Measurements from ENCODE around the gene CNN2. TPM values are rescaled to one million over a fixed set of nuclear protein-coding genes. Genes with fewer than 3 reads are reported as not detected.
A peak's percentile ranks its signal among the peaks of the same experiment; 100 is the strongest.

Gene CNN2
- total RNA-seq, 1 experiment from 2014 or later, result 151 TPM

GRCh38 chr19:1054102-1055027, 28.0 kb downstream of the CNN2 start:
- CTCF ChIA-PET, result no interaction called here
- H3K27ac Mint-ChIP-seq (ENCODE audit: unreplicated experiment), result no peak overlapping the region
- peaks cover 8% of the 10 kb centered on the region for H3K4me1 Mint-ChIP-seq (ENCODE audit: low read depth, unreplicated experiment)
- H3K9me3 Mint-ChIP-seq (ENCODE audit: low read depth, unreplicated experiment), result no peaks in the 10 kb centered on the region
- DNase-seq, result no peak
- BruUV-seq (replicated peaks), result no TSS peak
- H3K36me3 Mint-ChIP-seq (ENCODE audit: insufficient read depth, unreplicated experiment), result peaks cover 10% of the 10 kb centered on the region
- H3K27me3 Mint-ChIP-seq (ENCODE audit: unreplicated experiment), result no peaks in the 10 kb centered on the region
- no peak for TF ChIP-seq CTCF (IDR thresholded peaks at IDR 0.05; ENCODE audit: unreplicated experiment)
- H3K4me3 Mint-ChIP-seq (ENCODE audit: low read depth, unreplicated experiment), result no peak overlapping the region
- intact Hi-C loops (cut with micrococcal nuclease; ENCODE audit: unreplicated experiment), result no loop called here

GRCh38 chr19:1055028-1055425, 28.6 kb downstream of the CNN2 start:
- no peaks in the 10 kb centered on the region for H3K27me3 Mint-ChIP-seq (ENCODE audit: unreplicated experiment)
- H3K36me3 Mint-ChIP-seq (ENCODE audit: insufficient read depth, unreplicated experiment), result peaks cover 10% of the 10 kb centered on the region
- H3K9me3 Mint-ChIP-seq (ENCODE audit: low read depth, unreplicated experiment), result no peaks in the 10 kb centered on the region
- CTCF ChIA-PET, result no interaction called here
- H3K27ac Mint-ChIP-seq (ENCODE audit: unreplicated experiment), result no peak overlapping the region
- TF ChIP-seq CTCF (IDR thresholded peaks at IDR 0.05; ENCODE audit: unreplicated experiment), result no peak
- no peak overlapping the region for H3K4me3 Mint-ChIP-seq (ENCODE audit: low read depth, unreplicated experiment)
- H3K4me1 Mint-ChIP-seq (ENCODE audit: low read depth, unreplicated experiment), result peaks cover 8% of the 10 kb centered on the region
- intact Hi-C loops (cut with micrococcal nuclease; ENCODE audit: unreplicated experiment), result no loop called here
- BruUV-seq (replicated peaks), result no TSS peak
- DNase-seq, result no peak

GRCh38 chr19:1055886-1056620, 29.6 kb downstream of the CNN2 start:
- TF ChIP-seq CTCF (IDR thresholded peaks at IDR 0.05; ENCODE audit: unreplicated experiment), result no peak
- Mint-ChIP-seq H3K4me3 (ENCODE audit: low read depth, unreplicated experiment) (no peak overlapping the region), H3K9me3 (ENCODE audit: low read depth, unreplicated experiment) (no peaks in the 10 kb centered on the region), H3K27ac (ENCODE audit: unreplicated experiment) (no peak overlapping the region), H3K27me3 (ENCODE audit: unreplicated experiment) (no peaks in the 10 kb centered on the region), H3K4me1 (ENCODE audit: low read depth, unreplicated experiment) (peaks cover 8% of the 10 kb centered on the region), H3K36me3 (ENCODE audit: insufficient read depth, unreplicated experiment) (peaks cover 10% of the 10 kb centered on the region)
- CTCF ChIA-PET, result no interaction called here
- intact Hi-C loops (cut with micrococcal nuclease; ENCODE audit: unreplicated experiment), result no loop called here
- no peak for DNase-seq
- BruUV-seq (replicated peaks), result no TSS peak

- Mint-ChIP-seq H3K9me3 (ENCODE audit: low read depth, unreplicated experiment) (no peaks in the 10 kb centered on the region), H3K27me3 (ENCODE audit: unreplicated experiment) (no peaks in the 10 kb centered on the region), H3K4me1 (ENCODE audit: low read depth, unreplicated experiment) (peaks cover 8% of the 10 kb centered on the region), H3K27ac (ENCODE audit: unreplicated experiment) (no peak overlapping the region), H3K4me3 (ENCODE audit: low read depth, unreplicated experiment) (no peak overlapping the region), H3K36me3 (ENCODE audit: insufficient read depth, unreplicated experiment) (peaks cover 14% of the 10 kb centered on the region)
- CTCF ChIA-PET, result no interaction called here
- intact Hi-C loops (cut with micrococcal nuclease; ENCODE audit: unreplicated experiment), result no loop called here
- TF ChIP-seq CTCF (IDR thresholded peaks at IDR 0.05; ENCODE audit: unreplicated experiment), result no peak
- peak; percentile 42 for DNase-seq
- BruUV-seq (replicated peaks), result no TSS peak
Measured at GRCh38 chr19:1057176-1057855, 30.9 kb downstream of the CNN2 start.
